HG03135 (cell line): ENCODE data around the gene KCNMA1.

ENCODE experiments used
- ATAC-seq: cut with Tn5 transposase; IDR thresholded peaks from one replicate; pipeline ENCODE4 v1.9.1; 2021; ENCODE audit warnings: mild to moderate bottlenecking, moderate library complexity; ENCODE audit not compliant: unreplicated experiment

The KCNMA1 gene

DNA sequence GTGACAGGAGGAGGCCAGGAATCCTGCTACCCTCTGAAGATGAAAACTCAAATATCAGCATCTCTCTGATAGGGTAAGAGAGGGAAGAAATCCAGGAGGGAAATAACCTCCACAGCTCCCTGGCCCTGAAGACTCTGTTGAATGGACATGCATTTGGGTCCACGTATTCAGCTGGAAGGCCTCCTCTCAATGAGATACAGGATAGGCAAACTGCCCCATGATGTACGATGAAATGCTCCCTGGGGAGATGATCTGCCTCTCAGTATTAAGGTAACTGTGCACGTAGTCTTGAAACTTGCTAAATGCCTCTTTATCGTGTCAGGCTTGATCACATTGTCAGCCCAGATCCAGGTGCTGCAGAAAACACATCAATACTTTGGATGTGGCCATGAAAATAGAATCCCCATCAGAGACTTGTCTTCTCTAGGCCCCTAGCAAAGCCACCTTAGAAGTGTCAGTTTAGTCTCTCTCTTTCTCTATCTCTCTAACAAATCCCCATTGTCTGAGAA lies 384.0 kb downstream of the KCNMA1 start:
- ATAC-seq, result no peak

GRCh38 chr10:77253147-77253545 lies 384.5 kb downstream of the KCNMA1 start:
- no peak for ATAC-seq

- ATAC-seq, result no peak
These were observed 385.0 kb downstream of the KCNMA1 start for GRCh38 chr10:77252380-77253146.

GRCh38 chr10:77251297-77252013 lies 386.2 kb downstream of the KCNMA1 start:
- no peak for ATAC-seq

- no peak for ATAC-seq
These were observed 387.6 kb downstream of the KCNMA1 start for GRCh38 chr10:77249901-77250459.

GRCh38 chr10:77248104-77248790 lies 389.4 kb downstream of the KCNMA1 start:
- ATAC-seq, result no peak

DNA sequence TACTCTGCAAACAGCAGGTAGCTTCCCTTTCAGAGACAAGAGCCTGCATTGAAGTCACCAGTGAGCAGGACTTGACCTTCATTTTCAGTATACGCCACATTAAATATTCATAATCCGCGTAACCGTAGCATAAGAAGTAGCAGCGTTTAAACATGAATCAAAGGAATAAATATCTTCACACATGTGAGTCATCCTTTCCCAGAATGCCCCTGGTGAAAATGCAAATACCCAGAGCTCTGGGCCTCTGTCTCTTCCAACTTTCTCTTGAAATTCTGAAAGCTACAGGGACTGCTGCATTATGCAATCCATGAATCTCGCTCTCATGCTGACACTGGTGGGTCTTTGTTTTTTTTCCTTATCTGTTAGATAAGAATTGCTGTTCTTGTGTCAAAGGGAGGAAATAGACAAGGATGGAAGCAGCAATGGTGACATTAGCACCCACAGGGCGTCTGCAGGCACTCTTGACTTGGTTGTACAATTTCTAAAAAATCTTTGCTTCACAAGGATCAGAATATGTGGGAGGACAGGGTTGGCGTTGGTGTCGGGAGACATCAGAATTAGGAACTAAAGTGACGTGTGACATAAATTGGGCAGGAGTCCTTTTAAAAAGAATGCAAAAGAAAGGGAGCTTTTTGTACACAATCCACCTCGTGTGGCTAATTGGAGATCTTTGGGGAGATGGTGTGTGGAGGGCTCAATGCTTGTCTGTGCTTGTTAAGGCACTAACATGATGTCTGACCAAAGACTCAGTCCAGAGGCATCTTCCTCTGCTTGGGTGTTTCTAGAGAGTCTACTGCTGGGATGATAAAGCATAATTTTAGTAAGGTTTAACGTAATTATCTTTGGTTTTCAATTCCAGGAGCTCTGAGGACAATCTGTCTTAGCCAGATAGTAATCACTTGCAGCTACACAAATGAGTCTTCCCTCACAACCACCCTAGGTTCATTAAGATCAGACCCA lies 390.3 kb downstream of the KCNMA1 start:
- no peak for ATAC-seq

DNA sequence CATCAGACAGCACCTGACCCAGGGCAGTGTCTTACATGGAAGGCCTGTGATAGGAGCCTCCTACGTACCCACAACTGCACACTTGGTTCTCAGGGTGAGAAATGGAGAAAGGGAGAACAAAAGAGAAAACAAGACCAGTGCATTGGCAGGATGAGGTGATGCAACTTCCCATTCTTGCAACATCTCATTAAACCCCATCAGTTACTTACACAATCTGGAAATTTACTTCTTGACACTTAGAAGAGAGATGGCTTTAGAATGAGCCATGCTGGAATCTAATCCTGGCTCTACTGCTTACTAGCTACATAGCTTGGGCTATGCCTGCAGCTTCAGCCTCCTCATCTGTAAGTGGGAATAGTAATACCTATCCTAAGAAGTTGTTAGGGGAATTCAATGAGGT lies 391.7 kb downstream of the KCNMA1 start:
- ATAC-seq, result no peak

DNA sequence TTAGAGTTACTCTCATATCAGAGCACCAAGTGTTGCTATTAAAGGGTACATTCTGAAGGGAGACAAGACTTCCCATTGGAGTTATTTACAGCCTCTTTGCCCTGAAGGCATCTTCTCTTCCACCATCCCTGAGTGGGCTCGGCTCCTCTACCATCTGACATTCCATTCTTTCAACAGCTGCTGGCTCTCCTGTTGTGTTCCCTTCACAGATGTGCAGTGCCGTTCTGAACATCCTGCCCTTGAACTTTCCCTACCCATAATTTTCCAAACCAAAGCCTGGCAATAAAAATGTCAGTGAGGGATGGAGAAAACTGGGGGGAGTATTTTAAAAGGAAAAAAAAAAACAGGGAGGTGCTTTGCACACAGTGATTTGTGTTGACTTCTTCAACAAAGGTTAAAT lies 392.9 kb downstream of the KCNMA1 start:
- no peak for ATAC-seq

DNA sequence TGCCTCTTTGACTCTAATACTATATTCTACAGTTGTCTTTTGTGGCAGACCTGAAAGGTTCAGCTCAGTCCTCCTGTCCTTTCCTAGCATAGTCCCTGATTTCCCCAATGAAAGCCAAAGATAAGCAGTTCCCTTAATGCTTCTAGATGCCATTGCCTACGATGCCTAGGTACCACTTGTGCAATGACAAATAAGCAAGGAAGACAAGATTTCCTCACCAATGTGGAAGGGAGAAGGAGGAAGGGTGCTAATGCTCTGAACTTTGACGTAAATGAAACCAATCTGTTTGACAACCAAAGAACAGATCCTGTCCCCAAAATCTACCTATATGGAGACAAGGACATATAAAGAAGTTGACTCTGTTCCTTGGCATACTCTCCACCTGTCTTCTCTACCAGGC lies 393.3 kb downstream of the KCNMA1 start:
- no peak for ATAC-seq

DNA sequence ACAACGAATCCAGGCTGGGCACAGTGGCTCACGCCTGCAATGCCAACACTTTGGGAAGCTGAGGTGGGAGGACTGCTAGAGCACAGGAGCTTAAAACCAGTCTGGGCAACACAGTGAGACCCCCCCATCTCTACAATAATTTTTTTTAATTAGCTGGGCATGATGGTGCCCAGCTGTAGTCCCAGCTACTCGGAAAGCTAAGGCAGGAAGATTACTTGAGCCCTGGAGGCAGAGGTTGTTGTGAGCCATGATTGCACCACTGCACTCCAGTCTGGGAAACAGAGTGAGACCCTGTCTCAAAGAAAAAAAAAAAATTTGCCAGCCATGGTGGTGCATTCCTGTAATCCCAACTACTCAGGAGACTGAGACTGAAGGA lies 396.3 kb downstream of the KCNMA1 start:
- ATAC-seq, result no peak

DNA sequence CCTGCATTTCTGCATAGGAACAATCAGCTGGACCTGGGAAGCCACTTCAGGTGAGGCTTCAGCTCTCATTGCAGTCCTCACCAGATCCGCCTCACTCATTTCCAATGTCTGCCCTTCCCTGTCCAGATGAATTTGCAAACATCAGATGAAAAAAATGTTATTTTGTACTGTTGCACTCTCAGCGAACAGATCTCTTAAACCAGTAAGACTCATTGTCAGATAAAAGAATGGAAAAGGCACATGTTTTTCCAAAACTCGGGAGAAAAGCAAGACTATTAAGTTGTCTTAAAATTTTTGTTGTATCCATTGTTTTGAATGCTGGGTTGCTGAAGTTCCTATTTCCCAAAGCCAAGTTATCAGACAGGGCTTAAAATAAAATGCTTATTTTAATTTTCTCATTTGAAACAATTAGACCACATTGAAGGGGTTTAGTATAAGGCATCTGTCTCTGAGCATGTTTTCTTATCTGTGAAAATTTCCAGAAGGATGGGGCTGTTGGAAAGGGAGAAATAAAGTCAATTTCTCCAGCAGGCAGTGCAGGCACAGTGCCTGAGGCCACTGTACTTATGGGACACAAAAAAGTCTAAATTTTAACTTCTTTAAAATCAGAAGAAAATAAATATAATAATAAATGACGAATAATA lies 396.8 kb downstream of the KCNMA1 start:
- no peak for ATAC-seq

- no peak for ATAC-seq
These were observed 397.5 kb downstream of the KCNMA1 start for GRCh38 chr10:77240041-77240652.

DNA sequence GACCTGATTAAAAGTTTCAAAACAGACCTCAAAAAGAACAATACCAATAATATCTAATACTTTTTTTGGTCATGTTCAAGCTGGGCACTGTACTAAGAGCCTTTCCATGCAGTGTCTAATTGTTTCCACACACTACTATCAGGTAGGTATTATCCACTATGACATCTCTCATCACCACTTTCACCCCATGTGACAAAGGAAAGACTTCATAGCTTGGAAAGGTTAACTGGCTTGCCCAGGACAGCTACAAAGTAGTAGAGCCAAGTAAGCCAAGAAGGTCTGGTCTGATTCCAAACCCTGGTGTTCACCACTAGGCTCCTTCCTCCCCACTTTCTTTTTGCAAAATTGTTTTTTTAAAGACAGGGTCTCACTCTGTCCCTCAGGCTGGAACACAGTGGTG lies 400.5 kb downstream of the KCNMA1 start:
- ATAC-seq, result no peak

- ATAC-seq, result no peak
These were observed 400.9 kb downstream of the KCNMA1 start for GRCh38 chr10:77236700-77237099.

DNA sequence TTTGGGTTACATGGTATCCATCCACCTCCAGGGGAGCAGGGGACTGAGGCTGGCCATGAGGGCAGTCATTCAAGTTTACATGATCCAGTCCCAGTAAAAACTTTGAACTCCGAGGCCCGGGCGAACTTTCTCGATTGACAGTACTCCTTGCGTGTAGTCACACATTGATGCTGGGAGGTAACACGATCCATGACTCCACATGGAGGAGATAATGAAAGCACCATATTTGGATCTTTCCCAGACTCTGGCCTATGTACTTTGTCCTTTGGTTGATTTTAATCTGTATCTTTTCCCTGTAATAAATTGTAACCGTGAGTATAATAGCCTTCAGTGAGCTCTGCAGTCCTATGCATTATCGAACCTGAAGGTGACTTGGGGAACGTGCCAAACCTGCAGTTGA lies 401.6 kb downstream of the KCNMA1 start:
- no peak for ATAC-seq

DNA sequence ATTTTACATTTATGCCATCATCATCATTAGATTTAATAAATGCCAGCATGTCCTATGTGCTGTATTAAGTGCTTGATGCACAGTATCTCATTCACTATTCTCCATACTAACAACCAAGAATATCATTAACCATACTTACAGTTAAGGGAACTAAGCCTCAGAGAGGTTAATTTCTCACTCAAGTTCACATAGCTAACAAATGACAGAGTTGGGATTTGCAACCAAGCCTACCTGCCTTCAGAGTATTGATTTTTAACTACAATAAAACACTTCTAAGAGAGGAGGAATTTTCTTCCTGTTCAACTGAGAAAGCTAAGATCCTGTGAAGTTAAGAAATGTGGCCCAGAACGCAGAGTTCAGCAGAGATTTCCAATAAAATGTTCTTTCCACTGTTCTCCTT lies 403.0 kb downstream of the KCNMA1 start:
- ATAC-seq, result no peak

DNA sequence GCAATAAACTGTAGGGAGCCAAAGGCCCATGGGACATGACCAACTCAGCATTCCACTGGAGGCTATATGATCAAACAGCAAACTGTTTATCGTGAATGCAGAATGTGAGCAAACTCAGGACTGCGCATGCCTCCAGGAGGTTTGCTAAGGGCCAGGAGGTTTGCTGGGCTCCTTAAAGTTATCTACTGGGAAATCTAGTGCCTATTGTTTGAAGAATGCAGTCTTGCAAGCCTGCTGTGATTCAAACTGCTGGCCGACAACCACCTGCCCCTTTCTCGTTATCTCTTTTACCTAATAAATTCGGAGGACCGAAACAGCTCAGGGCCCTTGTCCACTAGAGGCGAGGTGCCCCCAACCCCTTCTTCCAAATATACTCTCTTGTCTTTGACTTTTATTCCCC lies 404.1 kb downstream of the KCNMA1 start:
- no peak for ATAC-seq

GRCh38 chr10:77231884-77232610 lies 405.6 kb downstream of the KCNMA1 start:
- ATAC-seq, result no peak
